C4-2B (cell line): ENCODE results near the gene ABHD2.

Source experiments
- H3K27ac ChIP-seq: fragments of 450-650 bp; 2 replicates; pipeline ENCODE4 v1.5.1; 2017
- ZFX ChIP-seq: fragments of 450-650 bp; IDR thresholded peaks from 2 replicates; pipeline ENCODE4 v1.6.1; 2017
- TF ChIP-seq, protein P1 (sequence below): fragments of 450-650 bp; conservative IDR thresholded peaks from 2 replicates; pipeline ENCODE4 v1.5.1; 2017; ENCODE audit warnings: mild to moderate bottlenecking

Gene ABHD2

GRCh38 chr15:89103481-89104171, 15.4 kb downstream of the ABHD2 start:
- peak overlapping the region; percentile 55 for H3K27ac ChIP-seq
- TF ChIP-seq, protein P1, sequence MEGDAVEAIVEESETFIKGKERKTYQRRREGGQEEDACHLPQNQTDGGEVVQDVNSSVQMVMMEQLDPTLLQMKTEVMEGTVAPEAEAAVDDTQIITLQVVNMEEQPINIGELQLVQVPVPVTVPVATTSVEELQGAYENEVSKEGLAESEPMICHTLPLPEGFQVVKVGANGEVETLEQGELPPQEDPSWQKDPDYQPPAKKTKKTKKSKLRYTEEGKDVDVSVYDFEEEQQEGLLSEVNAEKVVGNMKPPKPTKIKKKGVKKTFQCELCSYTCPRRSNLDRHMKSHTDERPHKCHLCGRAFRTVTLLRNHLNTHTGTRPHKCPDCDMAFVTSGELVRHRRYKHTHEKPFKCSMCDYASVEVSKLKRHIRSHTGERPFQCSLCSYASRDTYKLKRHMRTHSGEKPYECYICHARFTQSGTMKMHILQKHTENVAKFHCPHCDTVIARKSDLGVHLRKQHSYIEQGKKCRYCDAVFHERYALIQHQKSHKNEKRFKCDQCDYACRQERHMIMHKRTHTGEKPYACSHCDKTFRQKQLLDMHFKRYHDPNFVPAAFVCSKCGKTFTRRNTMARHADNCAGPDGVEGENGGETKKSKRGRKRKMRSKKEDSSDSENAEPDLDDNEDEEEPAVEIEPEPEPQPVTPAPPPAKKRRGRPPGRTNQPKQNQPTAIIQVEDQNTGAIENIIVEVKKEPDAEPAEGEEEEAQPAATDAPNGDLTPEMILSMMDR, result no peak
- TF ChIP-seq ZFX, result no peak

DNA sequence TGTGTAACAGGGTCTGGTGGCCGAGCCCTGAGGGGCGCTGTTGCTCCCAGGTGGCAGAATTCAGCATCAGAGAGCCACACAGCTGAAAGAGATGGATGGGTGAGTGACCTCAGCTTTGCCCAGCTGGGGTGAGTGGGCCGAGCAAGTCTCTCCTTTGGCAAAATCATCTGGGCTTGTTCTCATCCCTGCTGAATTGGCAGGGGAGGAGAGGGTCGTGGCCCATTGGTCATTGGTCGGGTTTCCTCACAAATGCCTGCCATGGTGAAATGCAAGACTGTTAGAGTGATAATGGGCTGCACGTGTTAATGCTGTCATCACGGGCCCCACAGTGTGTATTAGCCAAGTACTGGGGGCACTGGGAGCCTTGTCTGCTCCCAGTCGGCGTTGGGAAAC, 15.9 kb downstream of the ABHD2 start:
- peak overlapping the region; percentile 55 for H3K27ac ChIP-seq
- TF ChIP-seq ZFX, result no peak
- TF ChIP-seq, protein P1, result no peak

DNA sequence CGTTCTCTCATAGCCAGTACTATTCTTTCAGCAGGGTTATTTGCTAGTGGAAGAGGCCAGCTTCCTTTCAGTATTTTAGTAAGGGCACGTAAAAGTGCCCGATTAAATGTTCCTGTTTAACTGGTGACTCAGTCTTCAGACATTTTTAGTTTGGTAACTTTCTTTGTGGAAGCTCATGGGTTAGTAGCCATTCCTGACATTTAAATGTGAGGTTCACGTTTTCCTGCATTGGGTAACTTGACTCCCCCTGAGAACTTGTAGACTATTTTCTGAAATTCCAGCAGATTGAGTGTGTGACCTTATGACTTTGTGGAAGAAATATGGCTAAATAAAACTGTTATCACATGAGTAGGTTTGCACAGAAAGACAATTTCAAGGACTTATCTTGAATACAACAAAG, 16.9 kb downstream of the ABHD2 start:
- no peak overlapping the region for H3K27ac ChIP-seq
- TF ChIP-seq, protein P1, result no peak

- H3K27ac ChIP-seq, result peak overlapping the region; percentile 56
- TF ChIP-seq, protein P1, result no peak
These were observed 17.9 kb downstream of the ABHD2 start for GRCh38 chr15:89106200-89106599.

- H3K27ac ChIP-seq, result peak overlapping the region; percentile 56; the same call in 1 of the 2 replicates
- no peak for TF ChIP-seq ZFX
- TF ChIP-seq, protein P1, result no peak
These were observed 19.7 kb downstream of the ABHD2 start for GRCh38 chr15:89107984-89108383.

DNA sequence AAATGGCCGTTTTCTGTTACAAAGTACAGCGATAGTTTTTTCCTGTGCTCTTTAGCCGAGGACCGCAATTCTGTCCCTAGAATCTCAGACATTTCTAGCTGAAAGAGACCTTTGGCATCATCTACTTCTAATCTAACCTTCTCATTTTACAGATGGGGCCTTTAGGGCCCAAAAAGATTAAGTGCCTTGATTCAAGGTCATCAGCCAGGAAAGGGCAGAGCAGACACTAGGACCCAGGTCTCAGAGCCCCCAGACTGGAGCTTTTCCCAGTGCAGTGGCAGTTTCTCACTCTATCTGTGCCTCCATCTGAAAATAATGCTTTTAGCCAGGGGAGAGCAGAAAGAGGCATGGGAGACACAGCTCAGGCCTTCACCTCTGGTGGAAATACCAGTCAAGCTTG, 20.6 kb downstream of the ABHD2 start:
- TF ChIP-seq ZFX, result no peak
- TF ChIP-seq, protein P1, result no peak
- H3K27ac ChIP-seq, result peak overlapping the region; percentile 56

- peak overlapping the region; percentile 56 for H3K27ac ChIP-seq
- no peak for TF ChIP-seq ZFX
- TF ChIP-seq, protein P1, result no peak
These were observed 21.0 kb downstream of the ABHD2 start for GRCh38 chr15:89109238-89109637.
